ENCODE results near the gene SSBP2.

The SSBP2 gene

DNA sequence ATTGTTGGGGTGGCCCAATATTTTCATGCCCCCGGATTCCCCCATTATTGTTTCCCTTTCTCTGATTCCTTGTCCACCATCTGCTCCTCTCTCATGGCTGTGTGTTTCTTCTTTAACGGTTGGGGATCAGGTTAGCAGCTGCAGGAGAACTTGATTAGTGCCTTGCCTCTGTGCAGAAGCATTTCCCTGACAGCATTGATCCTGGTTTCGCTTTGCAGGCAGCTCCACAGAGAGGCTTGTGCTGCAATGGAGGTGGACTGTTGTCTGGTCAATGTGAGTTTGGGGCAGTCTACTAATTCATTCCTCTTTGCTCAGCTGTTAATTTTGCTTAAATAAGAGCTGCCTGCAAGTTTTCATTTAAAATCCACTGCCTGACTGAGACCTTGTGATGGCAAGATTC lies 32.5 kb upstream of the SSBP2 start:
- Histone ChIP-seq H3K27ac (ENCODE audit: low read depth, low read length) (no peak overlapping the region), H2AFZ (ENCODE audit: low read length, unreplicated experiment) (no peak overlapping the region), H3K36me3 (ENCODE audit: insufficient read depth, low read length) (no peaks in the 10 kb centered on the region)

DNA sequence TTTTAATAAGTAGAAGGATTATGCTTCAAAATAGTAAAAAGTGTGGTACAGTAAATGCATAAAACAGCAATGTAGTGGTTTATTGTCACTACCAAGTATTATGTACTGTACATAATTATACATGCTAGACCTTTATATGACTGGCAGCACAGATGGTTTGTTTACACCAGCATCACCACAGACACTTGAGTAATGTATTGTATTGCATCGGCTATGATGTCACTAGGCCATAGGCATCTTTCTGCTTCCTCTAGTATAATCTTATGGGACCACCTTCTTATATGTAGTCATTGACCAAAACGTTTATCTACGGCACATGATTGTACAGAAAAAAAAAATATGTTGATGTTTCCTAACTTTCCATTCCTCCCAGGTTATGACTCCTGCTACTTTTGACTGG lies 31.9 kb upstream of the SSBP2 start:
- H3K27me3 ChIP-seq (ENCODE audit: insufficient read depth, low read length) = no peaks in the 10 kb centered on the region
- no peaks in the 10 kb centered on the region for H3K79me2 ChIP-seq (ENCODE audit: control insufficient read depth, insufficient read depth, low read length, unreplicated experiment)
- H3K4me1 ChIP-seq (ENCODE audit: control insufficient read depth, insufficient read depth, low read length, unreplicated experiment) = peaks cover 32% of the 10 kb centered on the region
- H3K4me3 ChIP-seq (ENCODE audit: low read depth, low read length) = no peak overlapping the region
- H2AFZ ChIP-seq (ENCODE audit: low read length, unreplicated experiment) = no peak overlapping the region
- H3K27ac ChIP-seq (ENCODE audit: low read depth, low read length) = no peak overlapping the region
- no peaks in the 10 kb centered on the region for H3K36me3 ChIP-seq (ENCODE audit: insufficient read depth, low read length)

More for the DNA sequence above, 32.5 kb upstream of the SSBP2 start:
- Histone ChIP-seq H3K4me3 (ENCODE audit: low read depth, low read length) (no peak overlapping the region), H3K4me1 (ENCODE audit: control insufficient read depth, insufficient read depth, low read length, unreplicated experiment) (peaks cover 36% of the 10 kb centered on the region), H3K79me2 (ENCODE audit: control insufficient read depth, insufficient read depth, low read length, unreplicated experiment) (no peaks in the 10 kb centered on the region), H3K27me3 (ENCODE audit: insufficient read depth, low read length) (no peaks in the 10 kb centered on the region)

DNA sequence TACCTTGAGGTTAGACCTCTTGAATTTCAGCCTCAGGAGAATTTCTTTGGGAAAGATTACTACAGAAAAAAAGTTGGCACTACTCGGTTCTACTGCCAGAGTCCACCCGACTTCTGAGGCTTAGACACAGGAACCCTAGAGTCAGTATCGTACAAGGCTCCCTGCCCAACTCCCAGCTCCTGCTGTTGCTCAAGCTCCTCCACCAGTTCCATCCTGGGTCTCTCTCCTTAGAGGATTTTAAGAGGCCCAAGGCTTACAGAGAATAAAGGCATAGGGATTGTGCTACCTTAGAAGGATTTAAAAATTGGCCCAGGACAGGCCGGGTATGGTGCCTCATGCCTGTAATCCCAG lies 29.0 kb upstream of the SSBP2 start:
- H3K79me2 ChIP-seq (ENCODE audit: control insufficient read depth, insufficient read depth, low read length, unreplicated experiment) = no peaks in the 10 kb centered on the region
- no peaks in the 10 kb centered on the region for H3K36me3 ChIP-seq (ENCODE audit: insufficient read depth, low read length)
- no peaks in the 10 kb centered on the region for H3K27me3 ChIP-seq (ENCODE audit: insufficient read depth, low read length)
- no peak overlapping the region for H3K27ac ChIP-seq (ENCODE audit: low read depth, low read length)
- H3K4me1 ChIP-seq (ENCODE audit: control insufficient read depth, insufficient read depth, low read length, unreplicated experiment) = peaks cover 20% of the 10 kb centered on the region
- 0 out of 2 replicates have a peak overlapping the region, but pooled peaks have one; percentile 63 for H3K4me3 ChIP-seq (ENCODE audit: low read depth, low read length)
- peak overlapping the region; percentile 100 for H2AFZ ChIP-seq (ENCODE audit: low read length, unreplicated experiment)

DNA sequence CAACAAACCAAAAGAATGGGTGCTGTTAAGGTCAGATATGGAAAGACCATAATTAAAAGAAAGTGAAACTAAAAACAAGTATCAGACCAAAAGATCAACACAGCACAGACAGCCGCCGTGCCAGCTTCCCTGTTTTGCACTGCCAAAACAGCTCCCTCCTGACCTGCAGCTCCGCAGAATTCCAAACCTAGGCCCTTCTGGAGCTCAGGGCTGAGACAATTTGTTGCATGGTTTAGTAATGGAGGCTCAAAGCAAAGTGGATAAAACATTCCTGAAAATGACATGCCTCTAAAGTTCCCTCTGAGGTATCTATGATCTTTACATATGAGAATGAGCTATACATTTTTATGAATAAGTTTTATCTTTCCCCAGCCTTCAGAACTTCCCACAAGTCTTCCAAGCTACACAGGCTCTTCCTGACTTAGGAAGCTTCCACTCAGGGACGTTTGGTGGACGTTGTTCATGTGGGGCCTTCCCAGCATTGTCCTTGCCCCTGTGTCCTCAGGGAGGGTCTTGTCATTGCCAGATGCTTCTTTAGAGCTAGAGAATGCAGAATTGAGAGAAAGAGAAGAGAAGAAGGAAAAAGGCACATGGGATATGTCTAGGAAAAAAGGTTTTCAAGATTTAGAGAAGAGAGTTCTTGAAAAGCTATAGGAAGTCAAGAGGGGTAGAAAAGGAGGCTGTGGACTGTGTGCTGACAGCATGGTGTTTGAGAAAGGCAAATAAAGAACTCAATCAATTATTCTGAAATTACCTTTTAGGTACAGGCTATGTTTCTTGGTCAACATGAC lies 28.4 kb upstream of the SSBP2 start:
- peaks cover 20% of the 10 kb centered on the region for H3K4me1 ChIP-seq (ENCODE audit: control insufficient read depth, insufficient read depth, low read length, unreplicated experiment)
- H3K27me3 ChIP-seq (ENCODE audit: insufficient read depth, low read length) = no peaks in the 10 kb centered on the region
- peak overlapping the region; percentile 63 for H3K27ac ChIP-seq (ENCODE audit: low read depth, low read length)
- peak overlapping the region; percentile 100 for H2AFZ ChIP-seq (ENCODE audit: low read length, unreplicated experiment)
- H3K36me3 ChIP-seq (ENCODE audit: insufficient read depth, low read length) = no peaks in the 10 kb centered on the region
- H3K4me3 ChIP-seq (ENCODE audit: low read depth, low read length) = peak overlapping the region; percentile 63
- H3K79me2 ChIP-seq (ENCODE audit: control insufficient read depth, insufficient read depth, low read length, unreplicated experiment) = no peaks in the 10 kb centered on the region

DNA sequence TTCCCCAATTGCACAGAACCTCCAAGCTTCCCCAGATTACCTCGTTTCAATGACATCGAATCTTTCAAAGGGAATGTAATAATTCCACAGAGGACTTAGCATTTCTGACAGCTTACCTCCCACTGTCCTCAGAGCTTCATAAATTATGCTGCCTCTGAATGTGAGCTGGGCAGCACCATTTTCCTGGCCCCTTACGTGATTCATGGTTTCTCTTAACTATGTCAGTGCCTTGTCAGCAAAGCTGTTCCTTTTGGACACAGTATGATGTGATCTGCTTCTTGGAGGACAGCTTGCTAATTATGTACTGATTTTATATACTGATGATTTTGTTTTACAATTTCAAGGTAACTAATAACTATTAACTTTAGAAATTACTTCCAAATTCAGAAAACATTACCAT lies 27.7 kb upstream of the SSBP2 start:
- Histone ChIP-seq H3K27me3 (ENCODE audit: insufficient read depth, low read length) (no peaks in the 10 kb centered on the region), H3K4me1 (ENCODE audit: control insufficient read depth, insufficient read depth, low read length, unreplicated experiment) (peaks cover 26% of the 10 kb centered on the region), H3K4me3 (ENCODE audit: low read depth, low read length) (peak overlapping the region; percentile 63), H3K27ac (ENCODE audit: low read depth, low read length) (peak overlapping the region; percentile 63), H3K79me2 (ENCODE audit: control insufficient read depth, insufficient read depth, low read length, unreplicated experiment) (no peaks in the 10 kb centered on the region), H3K36me3 (ENCODE audit: insufficient read depth, low read length) (no peaks in the 10 kb centered on the region), H2AFZ (ENCODE audit: low read length, unreplicated experiment) (peak overlapping the region; percentile 100)

DNA sequence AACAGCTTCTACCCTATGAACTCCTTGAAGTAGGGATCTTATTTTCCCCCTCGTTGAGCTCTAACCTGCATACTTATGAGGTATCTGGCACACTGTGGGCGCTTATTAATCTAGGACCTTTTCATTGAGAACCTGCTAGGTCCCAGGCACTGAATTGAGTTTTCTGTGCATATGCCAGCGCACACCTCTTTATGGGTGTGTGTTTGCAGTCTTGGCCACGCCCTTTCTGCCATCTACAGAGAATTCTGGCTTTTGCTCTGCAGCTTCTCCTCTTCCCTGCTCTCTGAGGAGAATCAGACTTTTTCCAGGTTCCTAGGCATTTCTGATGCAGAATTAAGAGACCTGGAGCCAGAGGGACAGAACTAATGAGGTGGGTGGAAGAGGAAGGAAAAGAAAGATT lies 25.4 kb upstream of the SSBP2 start:
- H3K27me3 ChIP-seq (ENCODE audit: insufficient read depth, low read length) = no peaks in the 10 kb centered on the region
- peaks cover 27% of the 10 kb centered on the region for H3K4me1 ChIP-seq (ENCODE audit: control insufficient read depth, insufficient read depth, low read length, unreplicated experiment)
- no peaks in the 10 kb centered on the region for H3K79me2 ChIP-seq (ENCODE audit: control insufficient read depth, insufficient read depth, low read length, unreplicated experiment)
- H3K4me3 ChIP-seq (ENCODE audit: low read depth, low read length) = no peak overlapping the region
- H2AFZ ChIP-seq (ENCODE audit: low read length, unreplicated experiment) = no peak overlapping the region
- H3K27ac ChIP-seq (ENCODE audit: low read depth, low read length) = no peak overlapping the region
- no peaks in the 10 kb centered on the region for H3K36me3 ChIP-seq (ENCODE audit: insufficient read depth, low read length)

DNA sequence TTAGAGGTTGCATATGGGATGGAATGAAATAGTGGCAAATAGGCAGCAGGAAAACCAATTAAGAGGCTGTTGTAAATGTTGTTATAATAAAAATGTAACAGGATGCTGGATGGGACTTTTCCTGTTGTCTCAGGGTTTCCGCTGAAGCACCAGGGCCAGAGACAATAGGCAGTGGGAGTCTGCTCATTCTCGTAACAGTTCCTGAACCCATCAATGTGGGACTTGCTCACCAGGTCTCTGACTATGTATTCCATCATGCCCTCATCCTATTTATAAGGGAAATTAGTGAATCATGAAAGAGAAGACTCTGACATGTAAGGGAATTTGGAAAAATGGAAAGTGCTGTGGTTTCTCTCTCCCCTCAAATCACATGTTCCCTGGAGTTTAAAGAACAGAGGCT lies 23.5 kb upstream of the SSBP2 start:
- Histone ChIP-seq H3K27me3 (ENCODE audit: insufficient read depth, low read length) (no peaks in the 10 kb centered on the region), H3K4me1 (ENCODE audit: control insufficient read depth, insufficient read depth, low read length, unreplicated experiment) (peaks cover 26% of the 10 kb centered on the region), H3K27ac (ENCODE audit: low read depth, low read length) (peak overlapping the region; percentile 54), H3K36me3 (ENCODE audit: insufficient read depth, low read length) (no peaks in the 10 kb centered on the region), H2AFZ (ENCODE audit: low read length, unreplicated experiment) (no peak overlapping the region), H3K79me2 (ENCODE audit: control insufficient read depth, insufficient read depth, low read length, unreplicated experiment) (no peaks in the 10 kb centered on the region), H3K4me3 (ENCODE audit: low read depth, low read length) (no peak overlapping the region)

DNA sequence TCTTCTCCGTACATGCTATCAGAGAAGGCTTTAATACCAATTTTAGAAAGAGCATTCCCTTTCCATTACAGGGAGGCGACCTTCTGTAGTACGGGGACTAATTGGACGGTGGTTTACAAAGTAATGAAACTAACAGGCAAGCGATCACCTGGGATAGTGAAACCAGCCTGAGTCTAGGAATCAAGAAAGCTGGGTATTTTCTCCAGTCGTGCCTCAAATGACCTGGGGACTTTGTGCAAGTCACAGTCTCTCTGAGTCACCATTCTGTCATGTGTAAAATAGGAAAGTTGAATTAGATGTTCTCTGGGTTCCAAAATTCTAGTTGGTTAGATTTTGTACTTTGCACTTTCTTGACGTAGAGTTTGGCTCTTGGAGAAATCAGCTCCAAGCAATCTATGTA lies 22.7 kb upstream of the SSBP2 start:
- Histone ChIP-seq H3K36me3 (ENCODE audit: insufficient read depth, low read length) (no peaks in the 10 kb centered on the region), H2AFZ (ENCODE audit: low read length, unreplicated experiment) (peak overlapping the region; percentile 79), H3K27ac (ENCODE audit: low read depth, low read length) (peak overlapping the region; percentile 54), H3K27me3 (ENCODE audit: insufficient read depth, low read length) (no peaks in the 10 kb centered on the region), H3K4me3 (ENCODE audit: low read depth, low read length) (peak overlapping the region; percentile 22; the same call in 1 of the 2 replicates), H3K79me2 (ENCODE audit: control insufficient read depth, insufficient read depth, low read length, unreplicated experiment) (no peaks in the 10 kb centered on the region), H3K4me1 (ENCODE audit: control insufficient read depth, insufficient read depth, low read length, unreplicated experiment) (peaks cover 27% of the 10 kb centered on the region)

DNA sequence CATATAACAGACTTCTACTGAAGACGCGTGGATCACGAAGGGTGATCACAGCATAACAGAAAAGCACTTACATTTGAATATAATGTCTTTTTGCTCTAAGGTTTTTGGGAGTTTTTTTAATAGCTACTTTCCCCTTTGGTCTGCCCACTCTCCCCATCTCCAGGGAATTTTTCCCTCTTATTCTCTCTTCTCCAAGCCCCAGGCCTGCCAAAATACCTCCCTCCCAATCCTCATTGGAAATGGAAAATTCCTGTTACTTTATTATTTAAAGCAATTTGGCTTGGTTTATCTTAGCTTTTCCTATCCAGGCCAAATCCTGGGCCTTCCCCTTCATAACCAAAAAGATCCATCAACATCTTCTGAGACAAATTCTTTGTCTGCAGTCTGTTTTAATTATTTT lies 22.3 kb upstream of the SSBP2 start:
- peak overlapping the region; percentile 79 for H2AFZ ChIP-seq (ENCODE audit: low read length, unreplicated experiment)
- no peaks in the 10 kb centered on the region for H3K27me3 ChIP-seq (ENCODE audit: insufficient read depth, low read length)
- peak overlapping the region; percentile 54 for H3K27ac ChIP-seq (ENCODE audit: low read depth, low read length)

DNA sequence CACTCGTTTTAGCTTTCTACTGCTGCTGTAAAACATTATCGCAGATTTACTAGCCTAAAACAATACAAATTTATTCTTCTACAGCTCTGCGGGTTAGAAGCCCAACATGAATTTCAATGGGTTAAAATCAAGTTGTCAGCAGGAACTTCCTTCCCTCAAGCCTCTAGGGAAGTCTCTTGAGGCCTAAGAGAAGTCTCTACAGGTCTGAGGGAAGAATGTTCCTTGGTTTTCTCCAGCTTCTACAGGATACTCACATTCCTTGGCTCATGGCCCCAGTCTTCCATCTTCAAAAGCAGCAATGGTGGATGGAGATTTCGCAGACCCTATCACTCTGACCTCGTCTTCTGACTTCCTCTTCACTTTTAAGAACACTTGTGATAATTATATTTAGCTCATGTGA lies 21.6 kb upstream of the SSBP2 start:
- no peak overlapping the region for H3K27ac ChIP-seq (ENCODE audit: low read depth, low read length)
- no peaks in the 10 kb centered on the region for H3K27me3 ChIP-seq (ENCODE audit: insufficient read depth, low read length)
- no peak overlapping the region for H3K4me3 ChIP-seq (ENCODE audit: low read depth, low read length)
- peaks cover 30% of the 10 kb centered on the region for H3K4me1 ChIP-seq (ENCODE audit: control insufficient read depth, insufficient read depth, low read length, unreplicated experiment)
- no peak overlapping the region for H2AFZ ChIP-seq (ENCODE audit: low read length, unreplicated experiment)
- no peaks in the 10 kb centered on the region for H3K36me3 ChIP-seq (ENCODE audit: insufficient read depth, low read length)
- no peaks in the 10 kb centered on the region for H3K79me2 ChIP-seq (ENCODE audit: control insufficient read depth, insufficient read depth, low read length, unreplicated experiment)

More for the DNA sequence above, 22.3 kb upstream of the SSBP2 start:
- Histone ChIP-seq H3K4me3 (ENCODE audit: low read depth, low read length) (peak overlapping the region; percentile 22; the same call in 1 of the 2 replicates), H3K4me1 (ENCODE audit: control insufficient read depth, insufficient read depth, low read length, unreplicated experiment) (peaks cover 26% of the 10 kb centered on the region), H3K36me3 (ENCODE audit: insufficient read depth, low read length) (no peaks in the 10 kb centered on the region), H3K79me2 (ENCODE audit: control insufficient read depth, insufficient read depth, low read length, unreplicated experiment) (no peaks in the 10 kb centered on the region)

DNA sequence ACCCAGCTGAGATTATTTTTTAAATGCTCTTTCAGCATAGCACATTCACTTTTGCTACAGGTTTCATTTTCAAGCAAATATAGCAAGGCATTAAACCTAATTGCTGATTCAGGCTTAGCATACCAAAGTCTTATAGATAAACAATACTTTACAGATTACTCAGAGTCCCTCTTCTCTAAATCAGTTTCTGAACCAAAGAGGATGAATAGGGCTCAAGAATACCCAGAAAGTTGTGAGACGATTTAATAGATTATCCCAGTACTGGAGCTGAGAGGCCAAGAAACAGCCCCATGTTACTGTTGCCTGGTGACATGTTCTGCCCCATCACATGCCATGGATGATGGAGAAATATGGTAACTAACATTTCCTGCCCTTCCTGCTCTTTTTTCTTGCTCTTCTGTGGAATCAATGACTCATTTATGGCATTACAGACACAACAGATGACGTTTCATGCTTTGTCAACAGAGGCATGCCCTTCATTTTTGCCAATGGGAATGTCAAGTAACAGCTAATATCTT lies 18.1 kb upstream of the SSBP2 start:
- H3K27ac ChIP-seq (ENCODE audit: low read depth, low read length) = peak overlapping the region; percentile 98
- H3K79me2 ChIP-seq (ENCODE audit: control insufficient read depth, insufficient read depth, low read length, unreplicated experiment) = no peaks in the 10 kb centered on the region
- peak overlapping the region; percentile 49 for H2AFZ ChIP-seq (ENCODE audit: low read length, unreplicated experiment)

More for the DNA sequence above, 18.1 kb upstream of the SSBP2 start:
- Histone ChIP-seq H3K27me3 (ENCODE audit: insufficient read depth, low read length) (no peaks in the 10 kb centered on the region), H3K4me3 (ENCODE audit: low read depth, low read length) (peak overlapping the region; percentile 26), H3K36me3 (ENCODE audit: insufficient read depth, low read length) (no peaks in the 10 kb centered on the region), H3K4me1 (ENCODE audit: control insufficient read depth, insufficient read depth, low read length, unreplicated experiment) (peaks cover 28% of the 10 kb centered on the region)
